ENCODE results near the gene SLC13A1.

- no peak for TF ChIP-seq CTCF (IDR thresholded peaks at IDR 0.05)
- TF ChIP-seq ZFX (IDR thresholded peaks at IDR 0.05; ENCODE audit: borderline replicate concordance): no peak
Measured at GRCh38 chr7:123198111-123198510, 1.7 kb downstream of the SLC13A1 start.
